ENCODE measurements around the gene KLHL1. TPM values are rescaled to one million over a fixed set of nuclear protein-coding genes. Genes with fewer than 3 reads are reported as not detected.

Gene KLHL1
- total and polyA plus RNA-seq, 2 of the 4 experiments (the other 2 are of a cell fraction) = not detected

DNA sequence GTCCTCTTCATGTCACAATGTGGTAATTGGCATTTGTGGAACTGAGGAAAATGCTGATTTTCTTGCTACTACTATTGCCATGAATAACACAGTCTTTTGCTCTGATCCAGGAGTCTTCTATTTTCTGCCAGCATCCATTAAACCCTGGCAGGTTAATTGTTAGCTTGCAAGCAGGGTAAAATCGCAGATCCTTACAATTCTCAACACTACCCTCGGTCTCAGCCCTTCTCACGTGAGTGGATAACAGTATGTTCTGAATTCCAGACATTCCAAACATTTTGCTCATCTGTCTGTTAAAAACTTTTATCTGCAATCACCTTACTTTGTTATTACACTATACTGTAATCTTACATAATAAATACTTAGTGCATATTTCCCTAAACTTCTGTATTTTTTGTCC is 251.9 kb downstream of the KLHL1 start:
- Histone ChIP-seq H4K8ac (ENCODE audit: low read depth in 2 of 2, low read length in 2 of 2) (no peak overlapping the region), H2BK20ac (ENCODE audit: low read depth, low read length) (no peak overlapping the region), H3K36me3 (ENCODE audit: control insufficient read depth, insufficient read depth, low read length) (no peaks in the 10 kb centered on the region), H3K27ac (ENCODE audit: insufficient read depth, low read length) (no peak overlapping the region), H3K56ac (ENCODE audit: extremely low read depth, insufficient read depth, low read length) (no peak overlapping the region), H3K4ac (ENCODE audit: low read depth, low read length) (no peak overlapping the region), H4K20me1 (ENCODE audit: insufficient read depth, low read length) (no peaks in the 10 kb centered on the region), H2AFZ (replicated peaks; ENCODE audit: low read length, poor library complexity) (no peak overlapping the region), H2BK15ac (ENCODE audit: low read depth, low read length) (no peak overlapping the region), H3K18ac (ENCODE audit: low read depth, low read length) (no peak overlapping the region), H2BK5ac (ENCODE audit: low read depth, low read length, poor library complexity, severe bottlenecking) (no peak overlapping the region), H3K27me3 (ENCODE audit: control insufficient read depth, insufficient read depth, low read length) (no peaks in the 10 kb centered on the region), H3K4me2 (ENCODE audit: low read depth, low read length) (no peak overlapping the region), H3K23ac (ENCODE audit: low read depth, low read length) (no peak overlapping the region), H3K4me1 (ENCODE audit: control insufficient read depth, insufficient read depth, low read length) (no peaks in the 10 kb centered on the region), H3K79me1 (ENCODE audit: low read depth in 1 of 2, low read length in 2 of 2) (no peaks in the 10 kb centered on the region), H3K9me1 (ENCODE audit: insufficient read depth, low read length) (no peaks in the 10 kb centered on the region), H4K5ac (ENCODE audit: low read depth, low read length) (no peak overlapping the region), H2AK9ac (replicated peaks; ENCODE audit: low read depth, low read length, poor library complexity) (no peak overlapping the region), H3K4me3 (ENCODE audit: insufficient read depth, low read depth, low read length) (no peak overlapping the region), H2BK120ac (ENCODE audit: low read depth, low read length) (no peak overlapping the region), H3K9ac (ENCODE audit: low read depth, low read length) (no peak overlapping the region), H3K9me3 (ENCODE audit: control insufficient read depth, insufficient read depth, low read length) (no peaks in the 10 kb centered on the region), H2AK5ac (ENCODE audit: low read depth, low read length) (no peak overlapping the region), H3K14ac (replicated peaks; ENCODE audit: low read depth, low read length) (no peak overlapping the region), H4K91ac (ENCODE audit: insufficient read depth, low read depth, low read length) (no peak overlapping the region)
- ATAC-seq (ENCODE audit: low read depth) (no peak), DNase-seq (no peak)
- ChIA-PET POLR2A (ENCODE audit: unreplicated experiment) (no interaction called here), CTCF (no interaction called here)
- intact Hi-C loops (cut with micrococcal nuclease) = no loop called here
- in situ Hi-C loops (cut with MboI; ENCODE audit: low sequenced_read_pairs) = no loop called here
- TF ChIP-seq, protein P1, sequence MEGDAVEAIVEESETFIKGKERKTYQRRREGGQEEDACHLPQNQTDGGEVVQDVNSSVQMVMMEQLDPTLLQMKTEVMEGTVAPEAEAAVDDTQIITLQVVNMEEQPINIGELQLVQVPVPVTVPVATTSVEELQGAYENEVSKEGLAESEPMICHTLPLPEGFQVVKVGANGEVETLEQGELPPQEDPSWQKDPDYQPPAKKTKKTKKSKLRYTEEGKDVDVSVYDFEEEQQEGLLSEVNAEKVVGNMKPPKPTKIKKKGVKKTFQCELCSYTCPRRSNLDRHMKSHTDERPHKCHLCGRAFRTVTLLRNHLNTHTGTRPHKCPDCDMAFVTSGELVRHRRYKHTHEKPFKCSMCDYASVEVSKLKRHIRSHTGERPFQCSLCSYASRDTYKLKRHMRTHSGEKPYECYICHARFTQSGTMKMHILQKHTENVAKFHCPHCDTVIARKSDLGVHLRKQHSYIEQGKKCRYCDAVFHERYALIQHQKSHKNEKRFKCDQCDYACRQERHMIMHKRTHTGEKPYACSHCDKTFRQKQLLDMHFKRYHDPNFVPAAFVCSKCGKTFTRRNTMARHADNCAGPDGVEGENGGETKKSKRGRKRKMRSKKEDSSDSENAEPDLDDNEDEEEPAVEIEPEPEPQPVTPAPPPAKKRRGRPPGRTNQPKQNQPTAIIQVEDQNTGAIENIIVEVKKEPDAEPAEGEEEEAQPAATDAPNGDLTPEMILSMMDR (conservative IDR thresholded peaks at IDR 0.05; ENCODE audit: low read depth, low read length) = no peak
- no peak for TF ChIP-seq FOS (IDR thresholded peaks at IDR 0.05; ENCODE audit: low read depth, low read length)
- no peak for TF ChIP-seq BHLHE40 (IDR thresholded peaks at IDR 0.05; ENCODE audit: low read depth, low read length)
- no peak for TF ChIP-seq RCOR1 (IDR thresholded peaks at IDR 0.05; ENCODE audit: insufficient replicate concordance, low read length)
- no CpG with 5 or more reads among the region's 3 CpGs for WGBS, 2 experiments (ENCODE audit: extremely low coverage in 2 of 2, insufficient read length in 1 of 2)
- no TSS peak for BruUV-seq (replicated peaks)
- dilution Hi-C loops (cut with HindIII; ENCODE audit: low sequenced_read_pairs, unreplicated experiment) = no loop called here
